ENCODE data around the gene CD244. TPM values are rescaled to one million over a fixed set of nuclear protein-coding genes. Genes with fewer than 3 reads are reported as not detected.
"Not testable (repeated sequence)": the region's sequence is repeated elsewhere in the genome, so short reads cannot be mapped to it uniquely, and the experiment has no call there.

CD244 gene
- total RNA-seq (2014; rRNA removed; shearing (Covaris generic)): not detected in 2 replicates
- not detected in 2 replicates for polyA plus RNA-seq (2015; cell fraction: cytosol; rRNA removed)
- polyA plus RNA-seq (2015; cell fraction: nucleus; rRNA removed): not detected in 2 replicates

DNA sequence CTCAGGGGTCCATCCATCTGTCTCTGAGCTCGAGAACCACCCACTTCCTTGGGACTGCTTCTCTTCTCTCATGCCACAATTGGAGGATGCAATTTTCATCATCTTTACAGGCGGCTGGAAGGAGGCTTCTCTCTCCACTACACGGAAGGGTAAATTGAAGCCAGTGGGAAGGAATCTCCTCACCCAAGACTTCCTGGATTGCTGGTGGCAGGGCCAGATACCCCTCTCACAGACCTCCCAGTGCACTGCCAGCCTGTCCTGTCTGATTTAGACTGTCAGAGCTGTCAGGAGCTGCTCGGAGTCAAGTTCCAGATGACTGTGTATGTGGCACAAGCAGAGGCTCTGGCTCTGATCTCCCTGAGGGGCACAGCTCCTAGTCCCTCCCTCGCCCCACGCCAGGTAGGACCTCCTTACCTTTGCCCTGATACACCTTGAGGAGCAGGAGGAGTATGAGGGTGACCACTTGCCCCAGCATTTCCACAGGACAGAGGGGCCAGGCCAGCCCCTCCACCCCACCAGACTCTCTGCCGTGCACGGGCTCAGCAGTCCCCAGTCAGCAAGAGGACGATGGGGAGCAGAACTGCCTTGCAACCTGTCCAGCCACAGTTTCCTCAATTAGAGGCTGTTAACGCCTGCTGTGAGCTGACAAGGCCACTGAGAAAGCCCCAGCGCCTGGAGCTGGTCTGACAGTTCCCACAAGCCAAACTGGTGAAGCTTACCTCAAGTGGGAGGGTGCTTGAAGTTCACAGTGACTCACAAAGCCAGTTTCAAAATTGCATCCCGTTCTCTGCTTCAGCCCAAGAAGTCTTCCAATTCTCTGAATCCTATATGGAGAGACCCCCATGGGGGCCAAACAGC, at the start of gene CD244:
Gene CD244 (minus strand): TSS at position 685 of the 858 bp plus-strand sequence. CDS start 210 bp downstream, at position 475.
- DNase-seq (ENCODE audit: low read depth): peak; percentile 47

GRCh38 chr1:160911925-160912324, 49.2 kb upstream of the CD244 start:
- DNase-seq (ENCODE audit: low read depth): no peak

- no peak for DNase-seq (ENCODE audit: low read depth)
Observed at GRCh38 chr1:160911441-160911840, 48.8 kb upstream of the CD244 start.

GRCh38 chr1:160910170-160910750, 47.6 kb upstream of the CD244 start:
- DNase-seq (ENCODE audit: low read depth): no peak

DNA sequence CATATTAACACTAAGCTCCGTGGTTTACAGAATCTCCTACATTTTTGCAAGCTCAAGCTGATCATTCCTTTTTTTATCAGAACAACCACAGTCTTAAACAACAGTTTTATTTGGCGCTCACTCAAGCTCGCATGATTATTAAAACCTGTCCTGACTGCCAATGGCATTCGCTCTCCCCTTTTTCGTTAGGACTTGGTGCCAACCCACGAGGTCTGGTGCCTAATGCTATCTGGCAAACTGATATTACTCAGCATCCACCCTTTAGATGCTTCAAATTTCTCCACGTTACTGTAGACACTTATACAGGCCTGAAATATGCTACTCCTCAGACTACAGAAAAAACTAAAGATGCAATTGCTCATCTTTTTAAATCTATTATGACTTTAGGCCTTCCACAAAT, 45.3 kb upstream of the CD244 start:
- DNase-seq (ENCODE audit: low read depth): no peak

DNA sequence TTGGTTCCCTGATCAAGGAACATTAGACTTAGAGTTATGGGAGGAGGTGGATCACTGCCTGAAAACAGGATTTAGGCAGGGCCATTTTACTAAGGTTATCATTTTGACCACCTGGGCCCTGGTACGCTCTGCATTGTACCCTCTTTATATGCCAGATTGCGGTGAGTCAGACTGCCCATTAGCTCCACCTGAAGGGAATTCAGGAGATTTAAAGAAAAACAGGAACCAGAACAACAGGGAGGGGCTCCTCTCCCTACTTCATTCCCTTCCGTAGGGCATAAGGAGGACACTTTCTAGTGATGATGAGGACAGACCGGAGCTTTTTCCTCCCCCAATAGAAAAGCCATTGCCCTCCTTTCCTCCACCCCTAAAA, 42.9 kb upstream of the CD244 start:
- no peak for DNase-seq (ENCODE audit: low read depth)

GRCh38 chr1:160904783-160905616, 42.3 kb upstream of the CD244 start:
- DNase-seq (ENCODE audit: low read depth): no peak

DNA sequence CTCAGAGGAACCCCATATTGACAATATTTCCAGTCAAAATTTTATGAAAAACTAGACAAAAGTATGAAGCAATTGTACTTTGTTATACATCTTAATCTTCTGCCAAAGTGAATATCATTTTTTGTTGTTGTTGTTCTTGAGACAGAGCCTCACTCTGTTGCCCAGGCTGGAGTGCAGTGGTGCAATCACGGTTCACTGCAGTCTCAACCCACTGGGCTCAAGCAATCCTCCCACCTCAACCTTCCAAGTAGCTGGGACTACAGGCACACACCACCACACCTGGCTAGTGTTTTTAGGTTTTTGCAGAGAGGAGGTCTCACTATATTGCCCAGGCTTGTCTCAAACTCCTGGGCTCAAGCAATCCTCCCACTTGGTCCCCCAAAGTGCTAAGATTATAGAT, 39.6 kb upstream of the CD244 start:
- not testable (repeated sequence) for DNase-seq (ENCODE audit: low read depth)

DNA sequence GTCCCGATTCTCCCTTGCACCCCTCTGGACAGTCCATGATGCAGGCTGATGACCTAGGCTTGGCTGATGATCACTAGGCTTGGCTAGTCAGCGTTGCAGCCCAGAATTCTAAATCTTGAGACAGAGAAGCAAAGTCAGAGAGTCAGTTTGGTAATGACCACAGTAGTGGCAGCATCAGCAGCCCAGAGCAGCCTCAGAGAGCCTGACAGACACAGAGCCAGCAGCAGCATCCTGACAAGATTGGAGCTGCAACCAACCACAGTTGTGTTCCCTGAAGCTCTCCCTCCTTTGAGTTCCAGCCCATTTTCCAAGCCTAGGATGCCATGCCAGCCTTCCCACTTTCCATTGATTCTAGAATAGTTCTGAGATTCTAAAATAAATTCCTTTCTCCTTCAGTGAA, 39.1 kb upstream of the CD244 start:
- DNase-seq (ENCODE audit: low read depth): no peak

DNA sequence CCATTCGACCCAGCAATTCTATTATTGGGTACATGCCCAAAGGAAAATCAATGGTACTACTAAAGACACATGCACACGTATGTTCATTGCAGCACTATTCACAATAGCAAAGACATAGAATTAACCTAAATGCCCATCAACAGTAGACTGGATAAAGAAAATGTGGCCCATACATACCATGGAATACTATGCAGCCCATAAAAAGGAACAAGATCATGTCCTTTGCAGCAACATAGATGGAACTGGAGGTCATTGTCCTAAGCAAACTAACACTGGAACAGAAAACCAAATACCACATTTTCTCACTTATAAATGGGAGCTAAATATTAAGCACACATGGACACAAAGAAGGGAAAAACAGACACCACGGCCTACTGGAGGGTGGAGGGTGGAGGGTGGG, 38.0 kb upstream of the CD244 start:
- DNase-seq (ENCODE audit: low read depth): not testable (repeated sequence)

DNA sequence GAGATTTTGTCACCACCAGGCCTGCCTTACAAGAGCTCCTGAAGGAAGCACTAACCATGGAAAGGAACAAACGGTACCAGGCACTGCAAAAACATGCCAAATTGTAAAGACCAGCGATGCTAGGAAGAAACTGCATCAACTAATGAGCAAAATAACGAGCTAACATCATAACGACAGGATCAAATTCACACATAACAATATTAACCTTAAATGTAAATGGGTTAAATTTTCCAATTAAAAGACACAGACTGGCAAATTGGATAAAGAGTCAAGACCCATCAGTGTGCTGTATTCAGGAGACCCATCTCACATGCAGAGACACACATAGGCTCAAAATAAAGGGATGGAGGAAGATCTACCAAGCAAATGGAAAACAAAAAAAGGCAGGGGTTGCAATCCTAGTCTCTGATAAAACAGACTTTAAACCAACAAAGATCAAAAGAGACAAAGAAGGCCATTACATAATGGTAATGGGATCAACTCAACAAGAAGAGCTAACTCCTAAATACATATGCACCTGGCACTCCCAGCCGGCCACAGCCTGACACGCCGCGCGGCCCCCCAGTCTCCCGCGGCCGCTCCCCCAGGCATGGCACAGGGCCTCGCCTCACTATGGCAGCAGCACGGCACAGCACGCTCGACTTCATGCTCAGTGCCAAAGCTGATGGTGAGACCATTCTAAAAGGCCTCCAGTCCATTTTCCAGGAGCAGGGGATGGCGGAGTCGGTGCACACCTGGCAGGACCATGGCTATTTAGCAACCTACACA, 31.9 kb upstream of the CD244 start:
- DNase-seq (ENCODE audit: low read depth): not testable (repeated sequence)

GRCh38 chr1:160891474-160891873, 28.8 kb upstream of the CD244 start:
- DNase-seq (ENCODE audit: low read depth): no peak

DNA sequence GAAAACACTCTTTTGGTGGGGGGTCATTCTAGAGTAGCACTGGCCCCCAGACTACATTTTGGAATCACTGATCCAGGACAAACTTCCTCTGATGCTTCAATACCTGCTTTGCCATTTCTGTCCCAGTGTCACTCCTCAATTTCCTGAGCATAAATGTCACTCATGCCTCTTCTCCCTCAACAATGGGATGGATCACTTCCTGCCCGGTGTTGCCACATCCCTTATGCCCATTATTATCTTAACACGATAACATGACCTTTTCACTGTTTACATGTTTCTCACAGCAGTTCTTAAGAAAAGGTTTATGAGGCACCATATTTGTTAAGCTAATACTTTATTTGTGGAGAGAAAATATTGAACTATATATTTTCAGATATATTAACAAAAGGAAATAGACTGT, 26.2 kb upstream of the CD244 start:
- DNase-seq (ENCODE audit: low read depth): no peak

GRCh38 chr1:160887071-160887470, 24.4 kb upstream of the CD244 start:
- DNase-seq (ENCODE audit: low read depth): no peak

GRCh38 chr1:160885042-160885441, 22.4 kb upstream of the CD244 start, which contains the start of gene ITLN1:
Gene ITLN1, minus strand, starts transcription at chr1:160885180. Its CDS starts 303 bp downstream, at chr1:160884877.
- DNase-seq (ENCODE audit: low read depth): no peak

GRCh38 chr1:160884579-160884978, 21.9 kb upstream of the CD244 start:
- peak; percentile 50 for DNase-seq (ENCODE audit: low read depth)

GRCh38 chr1:160883581-160884513, 21.2 kb upstream of the CD244 start:
- DNase-seq (ENCODE audit: low read depth): no peak

DNA sequence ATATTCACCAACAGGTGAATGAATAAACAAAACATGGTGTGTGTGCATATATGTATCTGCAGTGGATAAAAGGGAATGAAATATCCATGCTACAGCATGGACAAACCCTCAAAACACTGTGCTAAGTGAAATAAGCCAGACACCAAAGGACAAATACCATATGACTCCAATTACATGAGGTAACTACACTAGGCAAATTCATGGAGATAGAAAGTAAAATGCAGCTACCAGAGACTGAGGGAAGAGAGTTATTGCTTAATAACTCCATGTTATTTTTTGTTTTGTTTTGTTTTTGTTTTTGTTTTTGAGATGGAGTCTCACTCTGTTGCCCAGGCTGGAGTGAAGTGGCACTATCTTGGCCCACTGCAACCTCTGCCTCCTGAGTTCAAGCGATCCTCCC, 19.9 kb upstream of the CD244 start:
- DNase-seq (ENCODE audit: low read depth): no peak

GRCh38 chr1:160881264-160881663, 18.6 kb upstream of the CD244 start:
- not testable (repeated sequence) for DNase-seq (ENCODE audit: low read depth)

DNA sequence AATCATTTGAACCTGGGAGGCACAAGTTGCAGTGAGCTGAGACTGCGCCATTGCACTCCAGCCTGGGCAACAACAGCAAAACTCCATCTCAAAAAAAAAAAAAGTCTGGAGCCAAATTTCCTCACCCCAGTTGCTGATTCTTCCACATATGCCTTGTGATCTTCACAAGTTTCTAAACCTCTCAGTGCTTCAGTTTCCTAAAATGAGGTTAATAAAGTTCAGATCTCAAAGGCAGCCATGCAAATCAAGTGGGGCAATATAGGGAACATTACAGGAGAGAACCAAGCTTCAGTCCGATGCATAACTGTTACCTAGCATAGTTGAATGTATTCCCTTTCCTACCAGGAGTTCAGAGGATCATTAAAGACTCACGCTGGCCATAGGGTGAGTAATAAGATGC, 17.5 kb upstream of the CD244 start:
- DNase-seq (ENCODE audit: low read depth): no peak

Data from HT1080 (cell line).